Upper lobe of left lung (tissue), 6 donors: Measurements from ENCODE around the gene SLC52A3. TPM values are rescaled to one million over a fixed set of nuclear protein-coding genes. Genes with fewer than 3 reads are reported as not detected.

Source experiments
- ATAC-seq, 2 donors: fragments of 200-7000 bp; cut with Tn5 transposase; one replicate each; pipeline ENCODE4 v1.9.1; 2022; ENCODE audit warnings: mild to moderate bottlenecking in 2 of 2, moderate library complexity in 2 of 2; ENCODE audit not compliant: low FRiP score in 2 of 2
- DNase-seq, 2 donors: peaks; one replicate each; pipeline ENCODE4 v3.0.0-alpha.2; 2019 to 2020
- H3K27ac ChIP-seq, 4 donors: fragments of 200-600 bp; sonication (generic); one replicate each; pipeline ENCODE4 v1.5.1; 2016 to 2019
- H3K27me3 ChIP-seq, 4 donors: fragments of 200-600 bp; sonication (generic); one replicate each; pipeline ENCODE4 v1.5.1; 2017 to 2019
- H3K36me3 ChIP-seq, 4 donors: fragments of 200-600 bp; sonication (generic); one replicate each; pipeline ENCODE4 v1.5.1; 2016 to 2019
- H3K4me1 ChIP-seq, 4 donors: fragments of 200-600 bp; sonication (generic); one replicate each; pipeline ENCODE4 v1.5.1; 2018 to 2019
- H3K4me3 ChIP-seq, 4 donors: fragments of 200-600 bp; sonication (generic); one replicate each; pipeline ENCODE4 v1.5.1; 2017 to 2019; ENCODE audit warnings: mild to moderate bottlenecking in 2 of 4, moderate library complexity in 1 of 4
- H3K9me3 ChIP-seq, 4 donors: fragments of 200-600 bp; sonication (generic); one replicate each; pipeline ENCODE4 v1.5.1; 2018 to 2019
- EP300 ChIP-seq, 4 donors: sonication (generic); formaldehyde crosslinking; IDR thresholded peaks; one replicate each; pipeline ENCODE4 v1.5.1; 2017; ENCODE audit warnings: antibody characterized with exemption in 4 of 4, control low read depth in 2 of 4
- POLR2A ChIP-seq, 4 donors: fragments of 450-650 bp; IDR thresholded peaks; one replicate each; pipeline ENCODE4 v1.5.1; 2016 to 2017; ENCODE audit warnings: antibody characterized with exemption in 4 of 4, mild to moderate bottlenecking in 2 of 4
- POLR2AphosphoS5 ChIP-seq, 2 donors: sonication (generic); formaldehyde crosslinking; IDR thresholded peaks; one replicate each; pipeline ENCODE4 v1.5.1; 2017; ENCODE audit warnings: antibody characterized with exemption in 2 of 2
- WGBS, 2 donors: methylation state at CpG; one replicate each; pipeline ENCODE4 v1.1.5; 2017 to 2018; 5-methylcytosine and 5-hydroxymethylcytosine counted together
- total RNA-seq, 6 donors: library from RNA; depleted of rRNA in 4 of 6; stranded (reverse); fragments of >200 nt in 4 of 6; gene quantifications; one replicate each; pipeline versions ENCODE4 v1.1.0 to v1.2.1, GENCODE V29; 2016 to 2021
- TF ChIP-seq, protein P1 (sequence below), 6 experiments: fragments of 450-650 bp in 4 of 6; fragments of 200-600 bp in 2 of 6; sonication (generic) in 2 of 6; IDR thresholded peaks; one replicate each; pipeline ENCODE4 v1.5.1; 2016 to 2019; ENCODE audit warnings: antibody characterized with exemption in 6 of 6
- donor health status: DM: no; HTN: no; CAD: no; lungs with moderate emphysema.
- donor health status: DM: no; HTN: yes; CAD: no; lungs with severe emphysema.

Gene SLC52A3
- total RNA-seq, 6 donors from 2014 or later = 0.89 to 3.5 (median 3.1) TPM

GRCh38 chr20:774660-775057 lies 6.4 kb upstream of the SLC52A3 start:
- Histone ChIP-seq H3K27me3 (no peaks in the 10 kb centered on the region), H3K4me3 (no peak overlapping the region), H3K36me3 (no peaks in the 10 kb centered on the region), H3K4me1 (no peaks in the 10 kb centered on the region), H3K27ac (no peak overlapping the region), H3K9me3 (no peaks in the 10 kb centered on the region)
- no peak for DNase-seq
- WGBS, 2 donors = 73 to 90% methylated on average over 4 to 5 of the region's 5 CpGs
- TF ChIP-seq, protein P1, sequence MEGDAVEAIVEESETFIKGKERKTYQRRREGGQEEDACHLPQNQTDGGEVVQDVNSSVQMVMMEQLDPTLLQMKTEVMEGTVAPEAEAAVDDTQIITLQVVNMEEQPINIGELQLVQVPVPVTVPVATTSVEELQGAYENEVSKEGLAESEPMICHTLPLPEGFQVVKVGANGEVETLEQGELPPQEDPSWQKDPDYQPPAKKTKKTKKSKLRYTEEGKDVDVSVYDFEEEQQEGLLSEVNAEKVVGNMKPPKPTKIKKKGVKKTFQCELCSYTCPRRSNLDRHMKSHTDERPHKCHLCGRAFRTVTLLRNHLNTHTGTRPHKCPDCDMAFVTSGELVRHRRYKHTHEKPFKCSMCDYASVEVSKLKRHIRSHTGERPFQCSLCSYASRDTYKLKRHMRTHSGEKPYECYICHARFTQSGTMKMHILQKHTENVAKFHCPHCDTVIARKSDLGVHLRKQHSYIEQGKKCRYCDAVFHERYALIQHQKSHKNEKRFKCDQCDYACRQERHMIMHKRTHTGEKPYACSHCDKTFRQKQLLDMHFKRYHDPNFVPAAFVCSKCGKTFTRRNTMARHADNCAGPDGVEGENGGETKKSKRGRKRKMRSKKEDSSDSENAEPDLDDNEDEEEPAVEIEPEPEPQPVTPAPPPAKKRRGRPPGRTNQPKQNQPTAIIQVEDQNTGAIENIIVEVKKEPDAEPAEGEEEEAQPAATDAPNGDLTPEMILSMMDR (IDR thresholded peaks at IDR 0.05) = no peak
- TF ChIP-seq POLR2A (IDR thresholded peaks at IDR 0.05) (no peak), EP300 (IDR thresholded peaks at IDR 0.05) (no peak), POLR2AphosphoS5 (IDR thresholded peaks at IDR 0.05) (no peak)
- ATAC-seq = no peak

DNA sequence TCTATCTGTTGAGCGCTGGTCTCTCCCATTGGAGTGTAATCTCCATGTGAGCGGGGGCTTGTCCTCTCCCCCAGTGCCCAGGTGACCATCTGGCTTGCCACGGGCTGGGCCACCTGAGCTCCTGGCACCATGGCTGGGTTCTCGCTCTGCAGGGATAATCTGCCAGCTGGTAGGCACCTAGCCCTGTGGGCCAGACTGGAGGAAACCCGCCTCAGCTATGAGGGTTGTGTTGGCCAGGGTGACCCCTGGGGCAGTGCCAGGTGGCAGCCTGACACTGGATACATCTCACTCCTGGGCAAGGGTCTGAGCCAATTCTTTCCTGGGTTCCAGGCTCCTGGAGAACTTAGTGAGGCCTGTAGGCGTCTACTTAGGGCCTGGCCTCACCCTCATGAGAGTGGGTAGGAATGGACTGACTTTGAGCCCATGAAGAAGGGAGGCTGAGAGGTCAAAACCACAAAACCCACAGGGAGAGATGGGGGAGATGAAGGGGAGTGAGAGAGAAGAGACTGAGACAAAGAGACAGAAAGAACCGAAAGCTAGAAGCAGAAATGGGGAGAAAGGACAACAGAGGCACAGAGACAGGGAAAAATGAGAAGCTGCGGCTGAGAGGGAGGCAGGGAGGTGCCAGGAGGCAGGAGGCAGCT lies 5.8 kb upstream of the SLC52A3 start:
- Histone ChIP-seq H3K27ac (no peak overlapping the region), H3K4me1 (no peaks in the 10 kb centered on the region), H3K4me3 (no peak overlapping the region), H3K36me3 (no peaks in the 10 kb centered on the region), H3K27me3 (no peaks in the 10 kb centered on the region), H3K9me3 (no peaks in the 10 kb centered on the region)
- DNase-seq (no peak), ATAC-seq (no peak)
- no peak for TF ChIP-seq POLR2A (IDR thresholded peaks at IDR 0.05)
- no peak for TF ChIP-seq POLR2AphosphoS5 (IDR thresholded peaks at IDR 0.05)
- 89 to 96% methylated on average over 5 to 8 of the region's 8 CpGs for WGBS, 2 donors

- Histone ChIP-seq H3K4me3 (no peak overlapping the region), H3K9me3 (no peaks in the 10 kb centered on the region), H3K36me3 (no peaks in the 10 kb centered on the region), H3K27ac (no peak overlapping the region), H3K27me3 (no peaks in the 10 kb centered on the region), H3K4me1 (peaks cover 0 to 11% (median 0%) of the 10 kb centered on the region in 4 donors)
- ATAC-seq (no peak), DNase-seq (no peak)
- TF ChIP-seq, protein P1 (IDR thresholded peaks at IDR 0.05) = no peak
- no peak for TF ChIP-seq EP300 (IDR thresholded peaks at IDR 0.05)
- no peak for TF ChIP-seq POLR2A (IDR thresholded peaks at IDR 0.05)
- no peak for TF ChIP-seq POLR2AphosphoS5 (IDR thresholded peaks at IDR 0.05)
- 78 to 87% methylated on average over 8 to 9 of the region's 9 CpGs for WGBS, 2 donors
Measured at GRCh38 chr20:772806-773205, 4.5 kb upstream of the SLC52A3 start.

DNA sequence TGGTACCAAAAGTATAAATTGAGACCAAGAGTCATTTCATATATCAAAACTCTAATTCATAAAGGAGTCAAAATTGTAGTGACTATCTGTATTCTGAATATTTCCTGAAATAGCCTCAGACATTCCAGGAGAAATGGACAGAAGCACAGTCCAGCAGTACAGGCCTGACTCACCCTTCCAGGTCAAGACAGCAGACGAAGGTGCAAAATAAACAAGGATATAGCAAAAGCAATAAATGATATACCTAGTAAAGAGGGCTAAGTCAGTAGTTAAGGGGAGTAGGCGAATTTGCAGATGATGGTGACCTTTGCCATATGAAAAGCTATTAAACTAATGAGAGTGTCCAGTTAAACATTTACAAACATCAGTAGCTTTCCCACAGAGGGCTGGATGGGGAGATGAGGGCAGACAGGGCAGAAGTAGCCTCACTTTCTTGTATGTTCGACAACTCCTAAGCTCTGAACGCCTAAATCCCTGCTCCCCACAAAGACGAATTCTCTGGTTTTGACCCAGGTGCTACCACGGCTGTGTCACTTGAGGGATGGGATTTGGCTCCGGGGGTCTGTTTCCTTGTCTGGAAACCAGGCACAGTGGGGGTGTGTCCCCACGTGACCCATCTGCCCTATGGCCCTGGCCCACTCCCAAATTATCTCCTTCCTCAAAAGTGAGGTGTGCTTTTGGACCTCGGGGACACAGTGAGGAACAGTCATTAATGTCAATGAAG lies 3.6 kb upstream of the SLC52A3 start:
- 71 to 76% methylated on average over 9 of the region's 9 CpGs for WGBS, 2 donors
- H3K4me3 ChIP-seq = no peak overlapping the region

DNA sequence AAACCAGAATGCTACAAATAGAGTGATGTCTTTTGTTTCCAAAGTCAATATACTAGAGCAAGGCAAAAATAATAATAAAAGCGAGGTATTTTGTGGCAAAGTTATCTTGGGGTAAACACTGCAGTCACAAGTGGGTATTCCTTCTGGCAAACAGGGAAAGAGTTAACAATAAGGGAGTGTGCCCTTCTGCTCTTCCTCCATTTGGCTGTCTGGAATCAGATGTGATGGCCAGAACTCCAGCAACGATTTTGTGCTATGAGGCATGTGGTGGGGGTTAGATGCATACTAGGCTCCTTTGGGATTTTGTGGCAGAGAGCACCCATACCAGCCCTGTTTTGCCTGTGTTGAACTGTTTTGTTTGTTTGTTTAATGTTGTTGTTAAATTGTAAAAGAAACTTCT lies 2.4 kb upstream of the SLC52A3 start:
- no peak for TF ChIP-seq POLR2A (IDR thresholded peaks at IDR 0.05)
- TF ChIP-seq EP300 (IDR thresholded peaks at IDR 0.05) = no peak
- no peak for TF ChIP-seq POLR2AphosphoS5 (IDR thresholded peaks at IDR 0.05)
- TF ChIP-seq, protein P1 (IDR thresholded peaks at IDR 0.05) = no peak
- Histone ChIP-seq H3K36me3 (no peaks in the 10 kb centered on the region), H3K27me3 (no peaks in the 10 kb centered on the region), H3K4me3 (no peak overlapping the region), H3K9me3 (no peaks in the 10 kb centered on the region), H3K4me1 (peaks cover 0 to 11% (median 0%) of the 10 kb centered on the region in 4 donors), H3K27ac (no peak overlapping the region)
- ATAC-seq = no peak
- no peak for DNase-seq
- WGBS, 2 donors = 80 to 83% methylated on average over 2 of the region's 2 CpGs

More for the DNA sequence above, 3.6 kb upstream of the SLC52A3 start:
- H3K9me3 ChIP-seq = no peaks in the 10 kb centered on the region
- H3K27me3 ChIP-seq = no peaks in the 10 kb centered on the region
- H3K36me3 ChIP-seq = no peaks in the 10 kb centered on the region
- H3K4me1 ChIP-seq = peaks cover 0 to 11% (median 0%) of the 10 kb centered on the region in 4 donors
- DNase-seq (no peak), ATAC-seq (no peak)
- no peak overlapping the region for H3K27ac ChIP-seq
- TF ChIP-seq POLR2AphosphoS5 (IDR thresholded peaks at IDR 0.05) = no peak
- TF ChIP-seq, protein P1 (IDR thresholded peaks at IDR 0.05) = no peak
- TF ChIP-seq EP300 (IDR thresholded peaks at IDR 0.05) = no peak
- no peak for TF ChIP-seq POLR2A (IDR thresholded peaks at IDR 0.05)
